HG02623 (cell line): ENCODE data around the gene CDK19.

Source experiments
- ATAC-seq: cut with Tn5 transposase; IDR thresholded peaks from one replicate; pipeline ENCODE4 v1.9.1; 2021; ENCODE audit warnings: moderate library complexity; ENCODE audit not compliant: unreplicated experiment

CDK19 gene

DNA sequence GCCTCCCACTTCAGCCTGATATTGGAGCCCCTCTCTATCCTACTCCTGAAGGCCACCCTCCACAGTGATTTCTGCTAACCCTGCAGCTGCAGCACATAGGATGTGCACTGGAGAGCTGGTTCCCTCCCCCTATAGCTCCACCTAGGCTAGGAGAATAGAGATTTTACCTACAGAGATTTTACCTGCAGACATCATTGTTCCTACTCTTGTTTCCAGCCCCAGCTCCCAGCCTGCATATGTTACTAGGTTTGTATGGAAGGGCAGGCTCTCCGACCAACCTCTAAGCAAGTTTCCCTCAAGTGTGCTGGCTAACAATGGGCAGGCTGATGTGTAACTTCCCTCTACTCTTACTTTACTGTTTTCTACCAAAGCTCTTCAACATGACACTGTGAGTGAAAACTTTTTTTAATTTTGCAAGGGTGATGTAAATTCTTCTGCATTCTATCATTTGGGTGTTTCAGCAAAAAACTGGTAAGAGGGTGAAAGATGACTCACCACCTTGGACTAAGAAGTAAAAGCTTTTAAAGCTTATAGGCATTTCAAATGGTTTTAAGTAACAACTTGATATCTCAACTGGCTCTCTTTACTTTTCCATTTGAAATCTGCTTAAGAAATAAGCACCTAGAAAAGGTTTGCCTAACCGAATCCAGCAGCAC lies 106.8 kb downstream of the CDK19 start:
- no peak for ATAC-seq

DNA sequence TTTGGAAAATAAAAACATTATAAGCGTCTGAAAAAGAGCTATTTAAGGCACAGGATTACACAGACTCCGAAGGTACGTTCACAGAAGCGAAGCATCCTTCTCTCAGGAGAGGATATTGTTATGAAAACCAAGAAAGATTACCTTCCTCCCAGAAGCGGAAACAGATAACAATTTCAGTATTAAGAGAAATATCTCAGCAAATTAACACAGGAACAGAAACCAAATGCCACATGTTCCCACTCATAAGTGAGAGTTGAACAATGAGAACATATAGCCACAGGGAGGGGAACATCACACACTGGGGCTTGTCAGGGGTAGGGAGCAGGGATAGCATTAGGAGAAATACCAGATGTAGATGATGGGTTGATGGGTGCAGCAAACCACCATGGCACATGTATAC lies 109.7 kb downstream of the CDK19 start:
- ATAC-seq, result no peak

DNA sequence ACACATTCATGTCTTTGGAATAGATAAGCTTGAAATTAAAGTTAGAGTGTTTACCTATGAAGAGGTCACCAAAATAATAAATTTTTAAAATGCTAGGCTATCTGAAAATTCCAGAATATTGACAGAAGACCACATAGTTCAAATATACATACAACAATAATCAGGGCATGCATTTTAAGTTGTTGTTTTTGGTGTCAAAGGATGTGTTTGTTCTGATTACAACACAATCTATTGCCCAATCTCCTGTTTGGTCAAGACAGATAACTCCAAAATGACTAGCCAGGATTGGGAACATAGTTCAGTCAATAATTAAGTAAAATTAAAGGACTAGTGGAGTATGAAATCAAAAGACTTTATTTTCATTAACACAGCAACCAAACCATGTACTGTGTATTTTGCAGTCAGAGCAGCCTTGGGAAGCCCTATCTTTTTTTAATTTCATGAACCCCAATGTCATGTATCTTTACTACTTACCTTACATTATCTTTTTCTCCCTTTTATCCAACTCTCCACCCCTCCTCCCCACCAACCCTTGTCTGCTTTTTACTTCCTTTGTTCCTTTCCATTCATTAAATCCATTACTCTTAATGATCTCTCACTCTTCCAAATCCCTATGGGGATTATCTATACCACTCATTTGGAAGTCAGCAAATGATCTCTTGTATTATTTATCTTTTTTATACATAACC lies 111.2 kb downstream of the CDK19 start:
- ATAC-seq, result no peak

GRCh38 chr6:110703010-110703905 lies 112.0 kb downstream of the CDK19 start:
- no peak for ATAC-seq

DNA sequence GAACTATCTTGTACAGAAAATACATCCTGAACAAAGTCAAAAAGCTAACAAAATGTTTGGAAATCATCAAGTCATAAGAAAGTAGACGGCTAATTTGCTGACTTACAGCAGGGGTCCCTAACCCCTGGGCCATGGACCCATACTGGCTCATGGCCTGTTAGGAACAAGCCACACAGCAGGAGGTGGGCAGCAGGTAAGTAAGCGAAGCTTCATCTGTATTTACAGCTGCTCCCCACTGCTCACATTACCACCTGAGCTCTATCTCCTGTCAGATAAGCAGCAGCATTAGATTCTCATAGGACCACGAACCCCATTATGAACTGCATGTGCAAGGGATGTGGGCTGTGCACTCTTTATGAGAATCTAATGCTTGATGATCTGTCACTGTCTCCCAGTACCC lies 115.5 kb downstream of the CDK19 start:
- no peak for ATAC-seq

DNA sequence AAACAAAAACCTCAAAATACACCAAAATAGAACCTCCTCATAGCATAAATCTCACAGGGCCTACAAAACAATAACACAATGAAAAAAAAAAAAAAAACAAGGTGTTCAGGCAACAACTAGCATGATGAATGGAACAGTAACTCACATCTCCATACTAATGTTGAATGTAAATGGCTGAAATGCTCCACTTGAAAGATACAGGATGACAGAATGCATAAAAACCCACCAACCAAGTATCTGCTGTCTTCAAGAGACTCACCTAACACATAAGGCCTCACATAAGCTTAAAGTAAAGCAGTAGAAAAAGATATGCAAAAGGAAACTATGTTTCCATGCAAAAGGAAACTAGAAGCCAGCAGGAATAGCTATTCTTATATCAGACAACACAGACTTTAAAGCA lies 121.3 kb downstream of the CDK19 start:
- ATAC-seq, result no peak

DNA sequence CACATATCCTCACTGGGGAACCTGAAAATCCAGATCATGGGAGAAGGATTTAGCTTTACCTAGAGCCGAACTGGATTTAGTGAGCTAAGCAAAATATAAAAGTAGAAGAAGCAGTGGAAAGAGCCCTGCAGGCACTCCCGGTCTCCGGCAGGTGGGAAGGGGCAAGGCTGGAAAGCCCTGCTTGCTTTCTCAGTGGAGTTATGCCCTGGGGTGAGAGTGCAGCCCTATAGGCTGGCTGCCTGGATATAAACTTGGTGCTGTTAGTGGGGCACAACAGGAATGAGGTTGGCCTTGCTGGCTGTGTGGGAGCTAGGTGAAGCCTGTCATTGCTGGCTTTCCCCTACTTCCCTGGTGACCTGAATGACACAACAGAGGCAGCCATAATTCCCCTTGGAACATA lies 122.0 kb downstream of the CDK19 start:
- ATAC-seq, result no peak

DNA sequence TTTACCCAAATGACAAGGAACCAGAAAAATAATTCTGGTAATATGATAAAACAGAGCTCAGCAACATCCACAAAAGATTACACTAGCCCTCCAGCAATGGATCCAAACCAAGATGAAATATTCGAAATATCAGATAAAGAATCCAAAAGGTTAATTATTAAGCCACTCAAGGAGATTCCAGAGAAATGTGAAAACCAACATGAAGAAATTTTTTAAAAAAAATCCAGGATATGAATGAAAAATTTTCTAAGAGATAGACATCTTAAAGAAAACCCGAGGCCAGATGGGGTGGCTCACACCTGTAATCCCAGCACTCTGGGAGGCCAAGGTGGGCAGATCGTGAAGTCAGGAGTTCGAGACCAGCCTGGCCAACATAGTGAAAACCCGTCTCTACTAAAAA lies 124.4 kb downstream of the CDK19 start:
- no peak for ATAC-seq

GRCh38 chr6:110690106-110690654 lies 125.1 kb downstream of the CDK19 start:
- no peak for ATAC-seq

- no peak for ATAC-seq
Measured at GRCh38 chr6:110689275-110689935, 125.9 kb downstream of the CDK19 start.

GRCh38 chr6:110688661-110689268 lies 126.5 kb downstream of the CDK19 start:
- ATAC-seq, result no peak

- ATAC-seq, result no peak
Measured at GRCh38 chr6:110687326-110687725, 127.9 kb downstream of the CDK19 start.

DNA sequence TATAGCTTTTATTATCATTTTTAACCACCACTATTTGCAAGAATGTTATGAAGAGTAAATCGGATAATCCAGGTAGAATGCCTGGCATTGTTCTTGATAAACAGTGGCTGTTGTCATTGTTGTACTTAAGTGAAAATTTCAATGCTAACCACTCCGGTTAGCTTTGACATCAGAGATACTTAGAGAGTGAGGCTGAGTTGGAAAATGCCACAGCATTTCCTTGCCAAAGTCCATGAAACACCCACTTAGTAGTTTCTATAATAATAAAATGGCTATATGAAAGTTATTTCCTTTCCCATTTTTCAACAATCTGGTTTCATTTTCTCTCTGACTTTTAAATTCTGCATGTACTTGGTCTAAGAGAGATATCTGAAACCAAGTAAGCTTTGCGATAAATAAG lies 132.0 kb downstream of the CDK19 start:
- no peak for ATAC-seq

GRCh38 chr6:110682460-110682853 lies 132.8 kb downstream of the CDK19 start:
- ATAC-seq, result peak; percentile 98

DNA sequence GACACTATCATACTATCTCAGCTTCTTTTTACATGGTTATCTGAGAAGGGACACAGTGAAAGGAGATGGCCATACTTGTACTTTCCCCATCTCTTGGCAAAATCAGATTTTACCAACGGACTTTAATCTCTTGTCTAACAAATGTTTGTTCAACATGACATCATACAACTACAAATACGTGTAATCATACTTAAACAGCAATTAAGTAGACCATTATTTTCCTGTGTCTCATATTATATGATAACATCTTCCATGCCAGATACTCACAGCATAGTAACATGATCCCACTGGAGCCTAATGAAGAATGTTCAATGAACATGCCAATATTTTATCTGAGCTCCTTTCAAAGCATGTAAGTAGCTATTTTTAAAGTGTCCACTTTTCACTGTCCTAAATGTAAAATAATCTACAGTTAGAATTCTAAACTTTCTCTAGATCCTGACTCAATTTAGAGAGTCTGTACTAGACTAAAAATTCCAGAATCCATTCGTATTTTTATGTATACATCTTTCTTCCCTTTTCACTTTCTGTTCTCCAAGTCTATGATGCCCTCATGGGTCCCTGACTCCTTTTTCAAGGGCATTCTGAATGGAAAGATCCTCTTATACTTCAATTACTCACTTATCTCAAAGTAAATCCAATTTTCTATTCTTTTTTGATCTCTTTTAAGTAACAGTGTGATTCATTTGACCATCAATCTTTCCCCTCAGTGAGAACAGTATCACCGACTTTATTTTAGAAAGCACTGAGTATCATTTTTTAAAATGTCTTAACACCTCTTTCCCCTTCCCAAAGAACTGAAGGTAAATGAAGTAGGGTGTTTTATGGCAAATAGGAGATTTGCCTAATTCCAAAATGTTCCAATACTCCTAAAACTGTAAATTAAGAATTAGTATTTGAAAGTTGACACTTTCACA lies 133.5 kb downstream of the CDK19 start:
- no peak for ATAC-seq

GRCh38 chr6:110676396-110676795 lies 138.9 kb downstream of the CDK19 start:
- no peak for ATAC-seq

DNA sequence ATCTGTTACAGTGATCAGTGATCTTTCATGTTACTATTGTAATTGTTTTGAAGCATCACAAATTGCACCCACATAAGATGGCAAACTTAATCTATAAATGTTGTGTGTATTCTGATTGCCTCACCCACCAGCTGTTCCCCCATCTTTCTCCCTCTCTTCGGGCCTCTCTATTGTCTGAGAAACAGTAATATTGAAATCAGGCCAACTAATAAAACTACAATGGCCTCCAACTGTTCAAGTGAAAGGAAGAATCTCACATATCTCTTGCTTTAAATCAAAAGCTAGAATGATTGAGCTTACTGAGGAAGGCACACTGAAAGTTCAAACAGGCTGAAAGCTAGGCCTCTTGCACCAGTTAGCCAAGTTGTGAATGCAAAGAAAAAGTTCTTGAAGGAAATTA lies 141.2 kb downstream of the CDK19 start:
- no peak for ATAC-seq

GRCh38 chr6:110672122-110672521 lies 143.1 kb downstream of the CDK19 start:
- no peak for ATAC-seq

GRCh38 chr6:110671447-110671846 lies 143.8 kb downstream of the CDK19 start:
- no peak for ATAC-seq

GRCh38 chr6:110665600-110665999 lies 149.7 kb downstream of the CDK19 start:
- no peak for ATAC-seq
